HG03565 (cell line): Measurements from ENCODE around the gene GIPC3.

ENCODE experiments used
- ATAC-seq: cut with Tn5 transposase; IDR thresholded peaks from one replicate; pipeline ENCODE4 v1.9.1; 2021; ENCODE audit warnings: mild to moderate bottlenecking, moderate library complexity; ENCODE audit not compliant: unreplicated experiment

The GIPC3 gene

DNA sequence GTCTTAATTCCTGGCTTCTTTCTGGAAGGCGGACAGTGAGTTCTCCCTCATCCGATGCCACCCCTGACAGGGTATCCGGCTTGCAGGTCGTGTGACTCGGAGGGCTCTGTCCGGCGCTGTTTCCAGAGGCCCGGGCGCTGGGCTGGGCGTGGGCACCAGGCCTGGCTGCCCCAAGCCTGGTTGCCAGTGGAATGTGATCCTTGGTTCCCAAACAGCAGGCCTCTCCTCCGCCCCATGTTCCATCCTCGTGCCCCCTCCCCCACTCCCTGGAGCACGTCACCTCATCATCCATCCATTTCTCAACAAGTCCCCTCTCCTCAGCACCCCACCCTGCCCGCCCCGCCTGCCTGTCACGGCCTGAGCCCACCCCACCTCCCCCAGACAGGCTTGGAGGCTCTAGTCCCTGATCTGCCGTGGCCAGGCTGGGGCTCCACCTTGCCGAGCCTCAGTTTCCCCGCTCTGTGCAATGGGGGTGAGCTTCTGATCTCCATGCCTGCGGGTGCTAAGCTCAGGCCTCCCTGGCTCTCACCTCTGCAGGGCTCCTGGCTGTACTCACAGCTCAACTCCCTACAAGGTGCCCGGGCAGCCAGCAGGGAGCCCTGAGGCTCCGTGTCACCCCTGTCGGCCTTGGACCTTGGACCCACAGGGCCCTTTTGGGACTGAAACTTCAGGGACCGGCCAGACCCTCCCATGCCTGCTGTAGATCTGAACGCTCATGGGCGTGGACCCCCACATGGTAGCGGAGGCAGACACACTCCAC lies 19.1 kb downstream of the GIPC3 start:
- ATAC-seq = no peak

DNA sequence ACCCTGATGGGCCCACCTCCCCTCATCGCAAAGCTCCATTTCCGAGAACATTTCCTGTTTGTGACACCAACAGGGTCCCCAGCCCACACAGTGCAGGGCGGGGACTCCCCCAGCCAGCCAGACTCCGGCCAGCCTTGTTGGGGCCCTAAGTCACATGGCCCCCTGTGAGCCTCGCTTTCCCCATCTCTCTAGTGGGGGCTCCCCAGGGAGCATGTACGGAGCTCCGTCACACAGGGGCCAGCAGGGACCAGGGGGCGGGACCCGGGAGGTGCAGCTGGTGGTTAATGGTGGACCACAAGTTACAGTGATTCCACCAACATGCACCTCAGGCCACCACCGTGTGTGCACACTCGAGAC lies 19.7 kb downstream of the GIPC3 start:
- ATAC-seq = no peak

DNA sequence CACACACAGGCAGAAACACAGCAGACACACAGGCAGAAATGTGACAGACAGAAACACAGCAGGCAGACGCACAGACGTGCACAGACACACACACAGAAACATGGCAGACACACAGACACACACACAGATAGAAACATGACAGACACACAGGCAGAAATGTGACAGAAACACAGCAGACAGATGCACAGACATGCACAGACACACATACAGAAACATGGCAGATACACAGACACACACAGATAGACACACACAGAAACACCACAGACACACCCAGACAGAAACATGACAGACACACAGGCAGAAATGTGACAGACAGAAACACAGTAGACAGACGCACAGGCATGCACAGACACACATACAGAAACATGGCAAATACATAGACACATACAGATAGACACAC lies 20.1 kb downstream of the GIPC3 start:
- ATAC-seq = no peak

DNA sequence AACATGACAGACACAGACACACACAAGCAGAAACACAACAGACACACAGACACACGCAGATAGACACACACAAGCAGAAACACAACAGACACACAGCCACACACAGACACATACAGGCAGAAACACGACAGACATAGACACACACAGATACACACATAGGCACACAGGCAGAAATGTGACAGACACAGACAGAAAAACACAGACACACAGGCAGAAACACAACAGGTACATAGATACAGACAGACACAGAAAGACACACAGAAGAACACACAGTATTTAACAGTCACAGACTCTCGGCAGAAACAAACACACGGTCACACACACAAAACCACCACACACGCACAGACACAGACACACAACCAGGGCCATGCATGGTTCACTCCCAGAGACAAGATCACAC lies 20.5 kb downstream of the GIPC3 start:
- ATAC-seq = no peak

DNA sequence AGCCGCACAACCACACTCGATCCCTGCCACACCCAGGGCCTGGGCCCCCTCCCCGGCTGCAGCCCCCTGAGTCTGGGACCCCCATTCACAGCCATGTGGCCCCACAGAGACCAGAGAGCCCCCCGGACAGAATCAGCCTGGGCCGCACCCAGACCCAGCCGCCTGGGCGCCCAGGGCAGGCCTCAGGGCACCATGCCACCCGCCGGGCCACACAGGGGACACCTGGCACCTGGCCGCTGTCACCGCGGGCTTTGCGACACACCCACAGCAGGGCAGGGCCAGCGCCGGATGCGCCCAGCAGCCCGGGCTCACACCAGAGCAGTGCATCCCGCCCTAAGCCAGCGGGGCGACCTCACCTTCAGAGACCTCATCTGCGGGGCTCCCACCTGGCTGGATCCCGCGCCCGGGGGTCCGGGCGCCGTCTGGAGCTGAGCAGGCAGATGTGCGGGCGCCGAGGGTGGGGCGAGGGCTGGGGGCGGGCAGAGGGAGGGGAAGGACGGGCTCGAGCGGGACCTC lies 21.0 kb downstream of the GIPC3 start:
- ATAC-seq = no peak

DNA sequence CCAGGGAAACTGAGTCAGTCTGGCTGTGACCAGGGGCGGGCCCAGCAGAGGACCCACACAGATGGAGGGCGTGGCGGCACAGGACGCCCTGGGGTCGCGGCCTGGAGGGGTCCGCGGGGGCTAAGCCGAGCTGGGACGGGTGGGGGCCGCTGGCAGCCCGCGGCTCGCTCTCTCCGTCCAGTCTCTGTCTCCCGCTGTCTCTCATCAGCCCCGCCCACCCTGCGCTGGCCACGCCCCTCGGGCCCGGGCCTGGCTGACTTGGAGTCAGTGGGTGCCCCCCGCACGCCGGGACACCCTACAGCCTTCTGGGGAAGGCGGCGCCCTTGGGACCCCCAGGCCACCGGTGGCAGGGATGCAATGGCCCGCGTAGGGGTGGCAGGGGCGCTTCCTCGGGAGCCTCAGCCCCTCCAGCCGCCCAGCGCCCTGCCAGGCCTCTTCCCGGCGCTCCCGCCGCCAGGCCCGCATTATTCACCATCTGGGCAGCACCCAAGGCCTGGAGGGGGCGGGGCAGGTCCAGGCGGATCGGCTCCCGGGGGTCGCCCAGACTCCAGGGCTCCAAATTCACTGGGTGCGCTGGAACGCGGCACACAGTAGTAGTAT lies 21.5 kb downstream of the GIPC3 start, which contains the start of gene TBXA2R:
Gene TBXA2R, minus strand, starts transcription at position 186 of the 600 bp plus-strand sequence. CDS start 6,241 bp downstream, outside the sequence.
- no peak for ATAC-seq

DNA sequence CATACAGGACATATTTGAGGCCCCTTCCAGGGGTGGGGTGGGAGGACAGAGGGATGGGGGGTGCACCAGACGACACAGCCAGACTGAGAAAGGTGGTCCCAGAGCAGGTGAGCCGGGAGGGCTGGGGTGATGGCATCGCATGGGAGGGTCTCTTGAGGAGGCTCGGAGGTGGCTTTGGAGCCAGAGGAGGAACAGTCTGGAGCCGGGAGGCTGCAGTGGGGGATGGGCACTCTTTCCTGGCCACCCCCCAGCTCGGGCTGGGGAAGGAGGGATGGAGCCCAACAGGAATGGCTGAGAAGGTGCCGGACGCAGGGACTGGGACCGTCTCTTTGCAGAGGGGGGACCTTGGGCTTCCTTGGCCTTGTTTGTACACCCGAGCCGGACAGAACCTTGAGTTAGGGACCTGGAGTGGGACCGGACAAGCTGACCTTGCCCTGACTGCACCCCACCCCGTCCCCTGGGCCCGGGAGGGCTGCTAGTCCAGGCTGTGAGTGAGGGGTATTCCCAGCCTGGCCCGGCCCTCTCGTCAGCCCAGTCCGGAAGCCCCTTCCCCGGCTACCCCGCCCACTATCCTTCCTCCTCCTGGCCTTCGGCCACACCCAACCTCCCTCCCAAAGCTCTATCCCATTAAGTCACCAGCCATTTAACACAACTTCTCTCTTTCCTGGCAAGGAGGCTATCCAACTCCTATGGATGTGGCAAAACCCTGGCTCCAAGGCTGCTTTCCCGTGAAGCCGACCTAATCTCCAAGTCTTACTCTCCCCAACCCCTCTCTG lies 22.2 kb downstream of the GIPC3 start:
- ATAC-seq = no peak

DNA sequence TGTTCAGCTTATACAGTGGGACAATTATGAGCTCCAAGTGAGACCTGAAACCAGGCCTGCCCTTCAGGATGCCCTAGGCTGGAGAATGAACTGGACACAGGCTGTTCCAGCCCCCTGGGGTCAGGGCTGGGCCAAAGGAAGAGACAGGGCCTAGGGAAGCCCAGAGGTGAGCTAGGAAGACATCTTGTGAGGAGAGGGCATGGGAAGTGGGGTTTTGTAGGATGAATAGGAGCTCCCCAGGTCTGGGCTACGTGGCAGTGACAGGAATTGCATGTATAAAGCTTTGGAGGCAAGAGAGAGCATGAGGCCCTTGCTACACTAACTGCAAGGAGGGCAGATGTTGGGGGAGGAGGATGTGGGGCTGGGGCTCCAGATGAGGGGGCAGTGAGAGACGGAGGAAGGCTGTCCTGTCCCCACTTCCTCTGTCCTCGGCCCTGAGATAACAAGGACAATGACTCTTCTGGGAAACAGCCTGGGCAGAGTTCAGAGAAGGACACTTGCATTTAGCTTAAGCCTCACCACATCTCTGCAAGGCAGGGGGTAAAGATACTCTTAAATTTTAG lies 22.9 kb downstream of the GIPC3 start:
- no peak for ATAC-seq

DNA sequence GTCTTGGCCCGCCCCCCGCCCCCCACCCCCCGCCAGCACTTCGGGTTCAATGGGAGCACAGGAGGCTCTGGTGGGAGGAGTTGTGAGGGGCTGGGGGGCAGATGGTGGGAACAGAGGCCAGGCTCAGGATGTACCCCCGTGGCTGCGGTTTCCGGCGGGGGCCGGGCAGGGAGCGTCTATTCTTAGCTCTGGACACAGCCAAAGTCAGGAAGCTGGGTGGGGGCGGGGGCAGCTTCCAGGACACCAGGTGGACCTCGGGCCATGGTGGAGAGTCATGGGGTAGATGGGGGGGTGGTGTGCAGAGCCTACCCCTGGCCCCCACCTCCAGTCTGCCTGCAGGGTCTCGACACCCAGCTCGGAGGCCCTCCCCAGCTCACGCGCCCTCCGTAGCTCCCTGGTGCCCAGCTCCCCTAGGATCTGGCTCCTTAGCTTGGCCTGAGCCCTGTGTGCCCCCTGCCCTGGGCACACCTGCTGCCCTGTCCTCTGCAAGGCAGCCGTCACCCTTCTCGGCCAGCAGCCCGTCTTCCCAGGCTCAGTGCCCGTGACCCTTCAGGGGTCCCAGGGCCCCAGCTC lies 23.6 kb downstream of the GIPC3 start:
- no peak for ATAC-seq

DNA sequence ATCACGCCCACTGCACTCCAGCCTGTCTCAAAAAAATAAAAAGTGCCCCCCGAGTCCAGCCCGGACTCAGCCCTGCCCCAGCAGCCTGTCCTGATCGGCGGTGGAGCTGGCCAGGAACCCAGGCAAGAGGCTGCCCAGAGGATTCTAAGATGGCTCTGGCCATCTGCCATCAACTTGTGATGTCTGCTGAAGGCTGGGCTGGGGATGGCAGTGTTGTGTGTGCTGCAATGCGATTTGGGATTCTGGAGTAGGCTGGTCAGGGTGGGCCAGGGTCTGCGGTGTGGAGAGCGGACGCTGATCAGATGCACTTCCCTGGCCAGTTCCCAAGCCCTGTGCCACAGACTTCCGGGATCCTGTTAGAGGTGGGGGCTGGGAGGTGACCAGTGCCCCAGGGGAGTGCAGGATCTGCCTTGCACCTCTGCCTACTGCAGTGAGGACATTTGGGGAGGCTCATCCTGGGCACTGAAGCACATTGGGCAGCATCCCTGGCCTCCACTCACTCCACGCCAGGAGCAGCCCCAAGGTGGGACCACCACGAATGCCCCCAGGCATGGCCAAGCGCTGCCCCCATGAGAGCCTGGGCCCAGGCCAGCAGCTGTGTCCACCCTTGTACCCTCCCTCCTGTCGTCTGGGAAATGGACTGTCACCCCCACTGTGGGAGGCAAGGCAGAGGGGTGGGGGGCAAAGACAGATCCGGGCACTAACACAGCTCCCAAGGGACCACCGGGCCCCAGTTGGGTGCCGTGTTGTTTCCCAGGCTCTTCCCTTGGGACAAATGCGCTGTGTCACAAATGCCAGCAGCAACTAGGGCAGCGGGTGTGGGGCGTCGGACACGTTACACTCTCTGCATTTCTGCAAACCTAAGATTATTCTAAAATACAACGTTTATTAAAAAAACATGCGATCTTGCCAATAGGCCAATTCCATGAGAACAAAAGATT lies 24.8 kb downstream of the GIPC3 start:
- no peak for ATAC-seq

DNA sequence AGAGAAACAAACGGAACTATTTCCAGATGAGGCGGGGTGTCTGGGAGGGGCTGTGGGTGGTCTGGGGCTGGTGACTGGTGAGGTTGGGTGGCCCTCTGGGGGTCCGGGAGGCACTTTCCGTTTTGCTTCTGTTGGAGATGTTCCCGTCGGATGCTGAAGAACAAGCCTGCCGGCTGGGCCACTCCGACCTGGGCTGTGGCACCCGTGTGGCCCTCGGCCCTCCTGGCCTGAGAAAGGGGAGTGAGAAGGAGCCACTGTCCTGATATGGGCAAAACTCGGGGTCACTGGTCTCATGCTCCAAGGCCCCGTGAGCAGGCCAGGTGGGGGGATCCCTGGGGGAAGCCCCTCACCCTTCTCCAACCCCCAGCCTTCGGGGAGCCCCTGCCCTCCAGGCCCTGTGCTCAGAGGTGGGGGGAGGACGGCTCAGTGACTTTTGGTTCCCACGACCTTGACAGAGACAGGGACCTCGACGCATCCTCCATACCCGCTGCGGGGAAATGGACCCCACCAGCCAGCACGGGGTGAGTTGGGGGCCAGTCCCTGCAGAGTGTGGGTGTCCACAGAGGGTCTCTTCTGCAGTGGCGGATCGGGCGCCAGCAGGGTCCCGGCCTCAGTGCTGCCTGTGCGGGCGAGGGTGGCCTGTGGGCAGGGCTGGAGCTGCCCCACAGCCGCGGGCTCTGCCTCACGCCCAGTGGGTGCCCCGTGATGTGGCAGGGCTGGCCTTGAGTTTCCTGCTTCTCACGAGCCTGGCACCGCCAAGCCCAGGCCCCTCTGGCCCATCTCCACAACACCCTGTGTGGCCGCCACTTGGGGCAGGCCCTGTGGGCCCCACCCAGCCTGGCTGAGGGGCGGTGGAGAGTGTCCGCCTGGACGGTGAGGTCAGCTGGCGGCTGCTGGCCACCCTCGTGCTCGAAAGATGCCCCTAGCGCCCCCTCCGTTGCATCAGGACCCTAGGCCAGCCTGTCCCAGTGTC lies 25.8 kb downstream of the GIPC3 start:
- no peak for ATAC-seq

DNA sequence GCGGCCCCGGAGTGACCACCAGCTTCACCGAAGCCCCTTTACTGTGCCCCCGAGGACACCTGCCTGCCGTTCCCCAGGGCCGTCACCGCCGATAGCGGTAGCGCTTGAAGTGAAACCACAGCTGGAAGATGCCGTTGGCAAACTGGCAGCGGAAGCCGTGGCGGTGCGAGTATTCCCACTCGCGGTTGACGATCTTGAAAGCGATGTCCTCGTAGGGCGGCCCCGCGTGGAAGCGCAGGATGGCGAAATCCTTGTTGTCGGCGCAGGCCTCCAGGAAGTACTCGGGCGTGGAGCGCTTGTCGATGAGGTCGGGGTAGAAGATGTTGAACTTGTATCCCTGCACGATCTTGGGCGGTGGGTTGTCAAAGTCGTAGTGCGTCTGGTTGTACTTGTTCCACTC lies 26.6 kb downstream of the GIPC3 start:
- ATAC-seq = no peak

DNA sequence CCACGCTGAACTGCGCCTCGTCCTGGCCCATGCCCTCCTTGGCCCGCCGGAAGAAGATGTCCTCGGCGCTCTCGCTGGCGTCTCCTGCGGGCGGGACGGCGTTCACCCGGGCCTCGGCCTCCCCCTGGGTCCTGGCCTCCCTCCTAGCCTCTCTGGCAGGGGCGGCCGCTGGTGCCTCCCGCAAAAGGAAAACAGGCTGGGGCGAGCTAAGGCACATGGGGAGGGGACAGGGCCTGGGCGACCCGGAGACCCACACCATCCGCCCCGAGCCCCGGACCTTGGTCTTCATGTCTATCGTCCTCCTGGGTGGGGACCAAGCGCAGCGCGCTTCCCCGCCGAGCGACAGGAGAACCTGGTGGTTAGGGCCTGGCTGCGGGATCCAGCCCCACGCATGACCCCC lies 27.1 kb downstream of the GIPC3 start:
- ATAC-seq = no peak

DNA sequence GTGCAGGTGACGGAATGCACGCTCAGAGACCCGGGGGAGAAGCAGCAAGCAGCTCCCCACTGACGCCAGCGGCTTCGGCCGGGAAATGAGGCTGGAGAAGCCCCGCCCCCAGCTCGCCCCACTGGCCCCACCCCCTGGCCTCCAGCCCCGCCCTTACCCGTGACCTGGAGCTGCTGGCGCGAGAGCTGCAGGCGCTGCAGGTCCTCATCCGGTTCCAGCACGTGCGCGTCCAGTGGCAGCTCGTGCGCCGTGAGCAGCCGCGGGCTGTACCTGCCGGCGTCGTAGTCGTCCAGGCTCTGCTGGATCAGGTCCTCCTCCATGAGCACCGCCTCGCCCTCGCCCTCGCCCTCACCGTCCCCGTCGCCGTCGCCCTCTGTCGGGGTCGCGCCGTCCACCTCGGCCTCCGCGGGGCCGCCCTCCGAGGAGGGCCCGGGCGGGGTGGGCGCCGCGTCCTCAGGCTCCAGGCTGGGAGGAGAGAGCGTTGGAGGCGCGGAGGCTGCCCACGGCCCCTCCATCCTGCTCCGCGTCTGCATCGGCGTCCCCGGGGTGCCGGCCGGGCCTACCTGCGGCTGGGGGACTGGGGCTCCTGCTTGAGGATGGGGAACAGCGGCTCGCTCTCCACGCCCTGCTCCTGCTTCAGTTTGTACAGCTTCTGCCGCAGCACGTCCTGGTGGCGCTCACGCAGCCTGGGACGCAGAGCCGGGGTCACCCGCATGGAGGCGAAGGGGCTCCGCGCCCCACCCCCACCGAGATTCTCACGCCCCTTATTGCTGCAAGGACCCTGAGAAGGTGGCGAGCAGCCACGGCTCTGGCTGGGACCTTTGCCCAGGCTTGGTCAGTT lies 27.8 kb downstream of the GIPC3 start:
- no peak for ATAC-seq

DNA sequence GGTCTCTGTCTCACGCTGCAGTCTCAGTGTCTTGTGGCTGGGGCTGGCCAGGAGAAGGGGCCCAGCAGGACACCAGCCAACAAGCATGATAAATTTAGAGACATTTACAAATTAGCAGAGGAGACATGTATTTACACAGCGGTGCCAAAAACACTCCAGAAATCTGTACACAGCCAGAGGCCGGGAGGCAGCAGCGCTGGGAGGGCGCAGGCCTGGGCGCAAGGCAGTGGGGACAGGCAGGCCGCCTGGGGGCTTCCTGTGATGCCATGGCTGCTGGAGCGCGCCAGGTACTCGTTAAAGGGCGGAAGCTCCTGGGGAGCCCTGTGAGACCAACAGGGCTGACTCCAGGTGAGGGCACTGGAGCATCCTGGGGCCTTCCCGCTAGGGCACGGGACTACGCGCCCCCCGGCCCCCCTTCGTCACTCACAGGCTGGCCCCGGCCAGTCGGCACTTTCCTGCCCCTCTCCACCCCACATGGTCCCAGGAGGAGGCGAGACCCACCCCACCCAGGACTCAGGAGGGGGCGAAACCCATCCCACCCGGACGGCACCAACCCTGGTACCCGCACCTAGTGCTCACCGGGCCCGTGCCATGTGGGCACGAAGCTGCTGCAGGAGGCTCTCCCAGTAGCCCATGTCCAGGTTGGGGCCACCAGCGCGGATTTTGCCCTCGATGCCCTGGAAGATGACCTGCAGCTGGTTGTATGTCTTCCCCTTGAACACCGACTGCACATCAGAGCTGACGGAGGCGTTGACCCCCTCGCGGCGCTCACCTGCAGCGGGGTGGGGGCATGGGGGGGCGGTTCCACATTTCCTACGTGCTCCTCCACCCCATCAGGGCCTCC lies 28.8 kb downstream of the GIPC3 start:
- no peak for ATAC-seq

DNA sequence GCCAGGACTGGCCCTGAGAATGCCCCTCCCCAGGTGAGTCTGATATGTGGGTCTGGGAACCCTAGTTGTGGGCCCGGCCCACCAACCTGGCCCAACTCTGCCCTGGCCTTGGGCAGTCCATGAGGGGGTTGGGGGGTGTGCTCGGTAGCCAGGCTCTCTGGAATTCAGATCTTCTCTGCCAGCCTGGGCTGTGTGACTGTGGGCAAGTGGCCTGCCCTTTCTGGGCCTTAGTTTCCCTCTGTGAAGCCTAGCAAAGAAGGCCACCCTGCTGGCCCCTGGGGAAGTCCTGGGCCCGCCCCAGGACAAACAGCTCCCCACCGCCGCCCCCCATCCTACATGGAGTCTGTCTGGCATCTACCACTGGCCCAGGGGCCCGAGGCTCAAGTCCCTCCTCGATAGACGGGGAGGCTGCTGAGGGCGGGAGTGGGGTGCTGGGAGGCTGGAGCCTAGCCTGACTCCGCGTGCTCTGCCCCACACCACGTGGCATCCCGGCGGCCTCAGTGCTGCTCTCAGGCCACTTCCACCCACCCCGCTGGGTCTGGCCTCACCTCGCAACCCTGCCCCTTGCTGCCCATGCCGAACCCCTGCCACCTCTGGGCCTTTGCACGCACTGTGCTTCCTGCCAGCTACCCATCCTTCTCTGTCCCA lies 29.7 kb downstream of the GIPC3 start:
- ATAC-seq = no peak
